H1 (cell line): ENCODE results near the gene GFRA4. TPM values are rescaled to one million over a fixed set of nuclear protein-coding genes. Genes with fewer than 3 reads are reported as not detected.

Experiments
- CTCF ChIA-PET: fragments of 300-600 bp; sonication (Branson Sonifier 250); formaldehyde crosslinking; loops from one replicate; lab custom pipeline; 2021; ENCODE audit not compliant: partially characterized antibody; lab: Charles Lee
- POLR2A ChIA-PET: fragments of 300-600 bp; sonication (Branson Sonifier 250); formaldehyde crosslinking; loops from one replicate; lab custom pipeline; 2021; ENCODE audit warnings: inconsistent platforms; ENCODE audit not compliant: partially characterized antibody; lab: Charles Lee
- DNase-seq, 2 experiments: peaks; one replicate each; pipeline versions ENCODE4 v3.0.0 to v3.0.0-alpha.2; 2010 to 2022; ENCODE audit warnings: low spot score in 2 of 2, low read depth in 1 of 2, mixed read lengths in 1 of 2
- FAIRE-seq: peaks from 2 replicates; lab custom pipeline; 2011; peaks lifted over from hg19 to GRCh38; lab: Jason Lieb, UNC
- H2AFZ ChIP-seq: 2 replicates; pipeline ENCODE4 v1.8.1; 2012; ENCODE audit warnings: low read length, inconsistent platforms
- H2AK5ac ChIP-seq: 2 replicates; pipeline ENCODE4 v1.6.1; 2013; ENCODE audit warnings: low read depth, low read length
- H2BK120ac ChIP-seq: replicated peaks from 2 replicates; pipeline ENCODE3; 2013; ENCODE audit warnings: low read depth, low read length, inconsistent platforms
- H2BK12ac ChIP-seq: 2 replicates; pipeline ENCODE4 v1.6.1; 2013; ENCODE audit warnings: low read depth, low read length
- H2BK15ac ChIP-seq: 2 replicates; pipeline ENCODE4 v1.6.1; 2013; ENCODE audit warnings: low read length
- H2BK20ac ChIP-seq: 2 replicates; pipeline ENCODE4 v1.6.1; 2013; ENCODE audit warnings: low read length
- H2BK5ac ChIP-seq: 2 replicates; pipeline ENCODE4 v1.6.1; 2013; ENCODE audit warnings: low read depth, low read length
- H3K14ac ChIP-seq: 2 replicates; pipeline ENCODE4 v1.6.1; 2013; ENCODE audit warnings: inconsistent platforms; ENCODE audit not compliant: insufficient read length
- H3K18ac ChIP-seq: 2 replicates; pipeline ENCODE4 v1.6.1; 2013; ENCODE audit warnings: low read length; ENCODE audit errors: extremely low read depth
- H3K23ac ChIP-seq: 2 replicates; pipeline ENCODE4 v1.6.1; 2013; ENCODE audit warnings: inconsistent platforms; ENCODE audit not compliant: insufficient read length
- H3K23me2 ChIP-seq: 2 replicates; pipeline ENCODE4 v1.6.1; 2013; ENCODE audit warnings: low read depth, low read length
- H3K27ac ChIP-seq: 2 replicates; pipeline ENCODE4 v1.6.1; 2011; ENCODE audit warnings: low read depth, low read length, inconsistent platforms
- H3K27me3 ChIP-seq, 4 experiments: replicated peaks in 1 of 4; 1 replicate in 1 of 4; 2 replicates in 3 of 4; pipeline versions ENCODE4 v1.6.1 to v1.8.1; 2011 to 2013; ENCODE audit warnings: low read length in 3 of 4, mild to moderate bottlenecking in 3 of 4, inconsistent platforms in 2 of 4, mixed read lengths in 2 of 4, moderate library complexity in 1 of 4; ENCODE audit not compliant: control insufficient read depth in 3 of 4, insufficient read depth in 3 of 4; ENCODE audit errors: extremely low read depth in 1 of 4
- H3K36me3 ChIP-seq, 4 experiments: 2 replicates each; pipeline versions ENCODE4 v1.6.1 to v1.8.1; 2011 to 2013; ENCODE audit warnings: mild to moderate bottlenecking in 4 of 4, low read length in 3 of 4, moderate library complexity in 2 of 4, control low read depth in 1 of 4, inconsistent platforms in 1 of 4; ENCODE audit not compliant: insufficient read depth in 4 of 4, control insufficient read depth in 2 of 4
- H3K4ac ChIP-seq: replicated peaks from 2 replicates; pipeline ENCODE3; 2013; ENCODE audit warnings: low read length, low read depth, mixed read lengths, inconsistent platforms; ENCODE audit not compliant: insufficient read length
- H3K4me1 ChIP-seq, 4 experiments: replicated peaks in 1 of 4; 1 replicate in 1 of 4; 2 replicates in 3 of 4; pipeline versions ENCODE4 v1.6.1 to v1.8.1; 2011 to 2013; ENCODE audit warnings: low read length in 3 of 4, inconsistent platforms in 2 of 4, mixed read lengths in 1 of 4; ENCODE audit not compliant: insufficient read depth in 4 of 4, control insufficient read depth in 3 of 4
- H3K4me2 ChIP-seq, 2 experiments: 2 replicates each; pipeline versions ENCODE4 v1.6.1 to v1.8.1; 2011 to 2013; ENCODE audit warnings: low read depth in 2 of 2, low read length in 2 of 2, control low read depth in 1 of 2, inconsistent platforms in 1 of 2, mild to moderate bottlenecking in 1 of 2; ENCODE audit not compliant: insufficient read depth in 1 of 2
- H3K4me3 ChIP-seq, 4 experiments: fragments of 200-600, 300-600 bp in 1 of 4; sonication (generic), shearing (Covaris generic), sonication (Bioruptor Twin) in 1 of 4; 2 replicates each; pipeline versions ENCODE4 v1.5.1 to v1.8.1; 2011 to 2016; ENCODE audit warnings: low read length in 4 of 4, low read depth in 3 of 4, control low read depth in 2 of 4, inconsistent platforms in 2 of 4, mild to moderate bottlenecking in 2 of 4, mixed read lengths in 1 of 4, moderate library complexity in 1 of 4; ENCODE audit not compliant: insufficient read depth in 2 of 4; ENCODE audit errors: extremely low read depth in 1 of 4
- H3K56ac ChIP-seq: replicated peaks from 2 replicates; pipeline ENCODE3; 2013; ENCODE audit warnings: low read depth, mild to moderate bottlenecking, mixed read lengths, low read length, inconsistent platforms; ENCODE audit not compliant: insufficient read length
- H3K79me1 ChIP-seq: 2 replicates; pipeline ENCODE4 v1.6.1; 2013; ENCODE audit warnings: low read depth, low read length, control low read depth
- H3K79me2 ChIP-seq, 2 experiments: 2 replicates each; pipeline versions ENCODE4 v1.6.1 to v1.8.1; 2012 to 2013; ENCODE audit warnings: low read length in 2 of 2, mild to moderate bottlenecking in 2 of 2, inconsistent platforms in 1 of 2; ENCODE audit not compliant: insufficient read depth in 2 of 2, control insufficient read depth in 1 of 2
- H3K9ac ChIP-seq, 4 experiments: replicated peaks in 1 of 4; 1 replicate in 1 of 4; 2 replicates in 3 of 4; pipeline versions ENCODE4 v1.6.1 to v1.8.1; 2011 to 2013; ENCODE audit warnings: low read depth in 3 of 4, low read length in 3 of 4, control low read depth in 2 of 4, mild to moderate bottlenecking in 2 of 4, moderate library complexity in 2 of 4, inconsistent platforms in 1 of 4; ENCODE audit errors: extremely low read depth in 1 of 4
- H3K9me3 ChIP-seq, 2 experiments: 2 replicates each; pipeline versions ENCODE4 v1.6.1 to v1.8.1; 2012 to 2013; ENCODE audit warnings: mild to moderate bottlenecking in 2 of 2, moderate library complexity in 2 of 2, control low read depth in 1 of 2, inconsistent platforms in 1 of 2, low read depth in 1 of 2, low read length in 1 of 2, mixed read lengths in 1 of 2; ENCODE audit not compliant: insufficient read depth in 2 of 2
- H4K20me1 ChIP-seq, 2 experiments: replicated peaks in 1 of 2; 2 replicates each; pipeline versions ENCODE3 to v1.8.1; 2011 to 2013; ENCODE audit warnings: inconsistent platforms in 2 of 2, low read length in 2 of 2, mild to moderate bottlenecking in 1 of 2; ENCODE audit not compliant: insufficient read depth in 2 of 2, control insufficient read depth in 1 of 2
- H4K5ac ChIP-seq: 2 replicates; pipeline ENCODE4 v1.6.1; 2013; ENCODE audit warnings: low read length, low read depth, mixed read lengths, inconsistent platforms; ENCODE audit not compliant: insufficient read length
- H4K8ac ChIP-seq: 2 replicates; pipeline ENCODE4 v1.8.0; 2013; ENCODE audit warnings: mild to moderate bottlenecking, moderate library complexity, low read length, inconsistent platforms; ENCODE audit not compliant: insufficient read depth; ENCODE audit errors: extremely low read depth
- H4K91ac ChIP-seq: replicated peaks from 2 replicates; pipeline ENCODE3; 2013; ENCODE audit warnings: low read length, mixed read lengths, inconsistent platforms; ENCODE audit not compliant: insufficient read length
- ASH2L ChIP-seq: fragments of 200-600, 300-600 bp; sonication (generic); IDR thresholded peaks from one replicate; pipeline ENCODE4 v1.7.1; 2017; ENCODE audit warnings: low read length
- ATF2 ChIP-seq: IDR thresholded peaks from 2 replicates; pipeline ENCODE4 v1.6.1; 2012; ENCODE audit warnings: low read length, inconsistent platforms
- CBX8 ChIP-seq: fragments of 300-800, 300-1000 bp; sonication (generic); IDR thresholded peaks from 2 replicates; pipeline ENCODE4 v1.7.1; 2016; ENCODE audit warnings: low read depth, low read length, borderline replicate concordance
- CHD2 ChIP-seq: IDR thresholded peaks from 2 replicates; pipeline ENCODE4 v1.6.1; 2012; ENCODE audit warnings: low read length, improper control_type of control experiment
- GTF2F1 ChIP-seq: IDR thresholded peaks from 2 replicates; pipeline ENCODE4 v1.6.1; 2012; ENCODE audit warnings: low read depth, low read length, improper control_type of control experiment, borderline replicate concordance
- JUN ChIP-seq: IDR thresholded peaks from 2 replicates; pipeline ENCODE4 v1.6.1; 2011; ENCODE audit warnings: low read depth, mild to moderate bottlenecking, improper control_type of control experiment, low read length
- JUND ChIP-seq: IDR thresholded peaks from 2 replicates; pipeline ENCODE4 v1.6.1; 2011; ENCODE audit warnings: mild to moderate bottlenecking, improper control_type of control experiment, low read length
- KDM4A ChIP-seq: IDR thresholded peaks from one replicate; pipeline ENCODE4 v1.7.1; 2012; ENCODE audit warnings: low read depth, mild to moderate bottlenecking, moderate library complexity, low read length, inconsistent platforms; ENCODE audit not compliant: severe bottlenecking
- KDM5A ChIP-seq: fragments of 200-600 bp; IDR thresholded peaks from 2 replicates; pipeline ENCODE4 v1.7.1; 2012; ENCODE audit warnings: mild to moderate bottlenecking, low read length, inconsistent platforms, mixed read lengths
- MAFK ChIP-seq: IDR thresholded peaks from 2 replicates; pipeline ENCODE4 v1.6.1; 2012; ENCODE audit warnings: low read depth, mild to moderate bottlenecking, improper control_type of control experiment, low read length
- RBBP5 ChIP-seq: IDR thresholded peaks from 2 replicates; pipeline ENCODE4 v1.7.1; 2012; ENCODE audit warnings: low read depth, mild to moderate bottlenecking, inconsistent platforms, low read length, moderate library complexity, borderline replicate concordance
- SP2 ChIP-seq: IDR thresholded peaks from 2 replicates; pipeline ENCODE4 v1.6.1; 2012; ENCODE audit warnings: mild to moderate bottlenecking, low read length, inconsistent platforms
- WGBS, 2 experiments: shearing (Covaris generic) in 1 of 2; methylation state at CpG; one replicate each; pipeline versions ENCODE4 v1.1.6 to v1.1.7; 2013 to 2015; ENCODE audit warnings: low lambda C conversion rate in 2 of 2, mixed read lengths in 2 of 2, inconsistent platforms in 1 of 2, low coverage in 1 of 2, missing lambda C conversion rate in 1 of 2; ENCODE audit not compliant: insufficient replicate concordance in 2 of 2, insufficient coverage in 1 of 2, insufficient read length in 1 of 2; ENCODE audit errors: extremely low coverage in 1 of 2, missing lambda C conversion rate in 1 of 2; 5-methylcytosine and 5-hydroxymethylcytosine counted together
- polyA plus RNA-seq, 7 experiments: library from polyadenylated mRNA; depleted of rRNA in 3 of 7; stranded (reverse) in 5 of 7; unstranded in 2 of 7; fragments of >200 nt in 5 of 7; fragments of 200-250 nt in 2 of 7; gene quantifications; 1 replicate in 5 of 7; 2 replicates in 1 of 7; 4 replicates in 1 of 7; pipeline versions ENCODE4 v1.2.1 to v1.2.3, GENCODE V29; 2011 to 2013; ENCODE audit warnings: missing spikeins in 2 of 7, mixed read lengths in 2 of 7
- total RNA-seq: library from RNA; stranded (reverse); fragmentation: NEBNext Ultra II Directional; extraction: Animal tissue kit (Norgen Biotek cat#: 25700); gene quantifications from 2 replicates; pipeline ENCODE4 v1.2.1, GENCODE V29; 2021

Gene GFRA4
- total and polyA plus RNA-seq, 2 of the 8 experiments (the other 6 are each of a cell fraction or from before 2014, with no cell fraction given) = 0.05 TPM; not detected in 1

GRCh38 chr20:3702611-3703391 lies 39.6 kb upstream of the GFRA4 start:
- Histone ChIP-seq H3K4me3 (no peak overlapping the region), H3K4me2 (no peak overlapping the region), H3K23ac (no peak overlapping the region), H3K4me1 (no peaks in the 10 kb centered on the region), H3K79me2 (no peaks in the 10 kb centered on the region), H3K23me2 (no peaks in the 10 kb centered on the region), H3K79me1 (no peaks in the 10 kb centered on the region), H4K20me1 (no peaks in the 10 kb centered on the region), H4K8ac (no peak overlapping the region), H2AFZ (no peak overlapping the region), H3K27me3 (no peaks in the 10 kb centered on the region; a peak in 1 of 7 replicates), H3K4ac (no peak overlapping the region), H3K14ac (no peak overlapping the region), H3K9ac (no peak overlapping the region), H4K91ac (no peak overlapping the region), H3K27ac (no peak overlapping the region), H3K18ac (no peak overlapping the region), H3K36me3 (no peaks in the 10 kb centered on the region), H4K5ac (no peak overlapping the region), H2BK12ac (no peak overlapping the region), H2BK120ac (no peak overlapping the region), H2BK15ac (no peak overlapping the region), H2BK20ac (no peak overlapping the region), H3K56ac (no peak overlapping the region), H2AK5ac (no peak overlapping the region), H3K9me3 (no peaks in the 10 kb centered on the region), H2BK5ac (no peak overlapping the region)
- ChIA-PET POLR2A (interaction anchor here (1.4 kb wide), 1 partner anchor 48 kb away, joined by 5 read pairs; no protein-coding TSS in a partner anchor), CTCF (interaction anchor here (42.0 to 45.1 kb wide), 2 partner anchors 2 to 16 kb away, joined by 1432 read pairs; partner anchors contain the start of genes ADAM33 and SIGLEC1)
- DNase-seq = no peak
- no peak for FAIRE-seq
- whole genome bisulfite sequencing, 2 experiments = 91% methylated on average over 11 of the region's 11 CpGs; no CpG with 5 or more reads in 1 of the 2 experiments
- no peak for TF ChIP-seq ATF2
- TF ChIP-seq KDM4A = no peak
- TF ChIP-seq MAFK = no peak
- no peak for TF ChIP-seq CHD2
- no peak for TF ChIP-seq KDM5A
- no peak for TF ChIP-seq ASH2L
- no peak for TF ChIP-seq SP2
- no peak for TF ChIP-seq JUND
- no peak for TF ChIP-seq RBBP5
- TF ChIP-seq CBX8 = no peak
- TF ChIP-seq GTF2F1 = no peak
- no peak for TF ChIP-seq JUN
